MM.1S (cell line): ENCODE results near the gene DIP2B.

Source experiments
- EZH2phosphoT487 ChIP-seq: fragments of 300-600 bp; sonication (generic); IDR thresholded peaks from 2 replicates; pipeline ENCODE4 v1.6.1; 2018; ENCODE audit warnings: antibody characterized with exemption, low read length
- TF ChIP-seq, protein P1 (sequence below): fragments of 300-600 bp; sonication (generic); IDR thresholded peaks from 2 replicates; pipeline ENCODE4 v1.5.1; 2016; ENCODE audit warnings: antibody characterized with exemption, low read length, mixed read lengths

DNA sequence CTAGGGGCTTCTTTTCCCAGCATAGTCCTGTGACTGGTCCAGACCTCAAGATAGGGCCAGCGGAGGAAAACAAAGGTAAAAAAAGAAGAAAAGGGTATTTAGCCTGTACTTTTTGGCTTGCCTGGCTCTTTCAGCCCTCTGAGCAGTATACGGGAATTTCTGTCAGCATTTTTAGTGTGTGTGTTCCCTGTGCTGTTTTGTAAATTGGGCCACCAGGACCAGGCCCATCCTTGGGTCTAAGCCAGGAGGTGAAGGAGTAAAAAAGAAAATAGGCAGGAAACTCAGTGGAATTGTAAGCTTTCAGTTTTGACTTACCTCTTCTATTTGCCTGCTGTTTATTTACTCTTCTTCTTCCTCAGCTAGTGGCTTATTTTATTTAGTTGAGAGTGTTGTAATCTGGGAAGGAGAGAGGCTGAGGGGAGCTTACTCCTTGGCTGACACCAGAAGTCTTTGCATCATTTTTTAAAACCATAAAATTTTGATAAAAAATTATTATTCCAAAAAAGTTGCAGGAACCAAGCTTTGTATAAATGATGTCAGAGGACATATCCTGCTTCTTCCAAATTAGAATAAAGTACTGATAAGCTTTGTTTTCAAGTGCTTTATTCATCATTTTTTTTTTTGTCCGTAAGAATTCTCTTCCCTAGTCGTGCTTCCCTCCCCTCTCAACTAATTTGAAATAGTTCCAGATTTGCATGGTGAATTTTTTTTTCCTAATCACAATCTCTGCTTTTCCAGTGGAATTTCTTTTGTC lies 63.7 kb downstream of the DIP2B start:
- no peak for TF ChIP-seq EZH2phosphoT487
- TF ChIP-seq, protein P1, sequence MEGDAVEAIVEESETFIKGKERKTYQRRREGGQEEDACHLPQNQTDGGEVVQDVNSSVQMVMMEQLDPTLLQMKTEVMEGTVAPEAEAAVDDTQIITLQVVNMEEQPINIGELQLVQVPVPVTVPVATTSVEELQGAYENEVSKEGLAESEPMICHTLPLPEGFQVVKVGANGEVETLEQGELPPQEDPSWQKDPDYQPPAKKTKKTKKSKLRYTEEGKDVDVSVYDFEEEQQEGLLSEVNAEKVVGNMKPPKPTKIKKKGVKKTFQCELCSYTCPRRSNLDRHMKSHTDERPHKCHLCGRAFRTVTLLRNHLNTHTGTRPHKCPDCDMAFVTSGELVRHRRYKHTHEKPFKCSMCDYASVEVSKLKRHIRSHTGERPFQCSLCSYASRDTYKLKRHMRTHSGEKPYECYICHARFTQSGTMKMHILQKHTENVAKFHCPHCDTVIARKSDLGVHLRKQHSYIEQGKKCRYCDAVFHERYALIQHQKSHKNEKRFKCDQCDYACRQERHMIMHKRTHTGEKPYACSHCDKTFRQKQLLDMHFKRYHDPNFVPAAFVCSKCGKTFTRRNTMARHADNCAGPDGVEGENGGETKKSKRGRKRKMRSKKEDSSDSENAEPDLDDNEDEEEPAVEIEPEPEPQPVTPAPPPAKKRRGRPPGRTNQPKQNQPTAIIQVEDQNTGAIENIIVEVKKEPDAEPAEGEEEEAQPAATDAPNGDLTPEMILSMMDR = no peak
